NB4 (cell line): Measurements from ENCODE around the gene RIIAD1.

Source experiments
- CTCF ChIP-seq: IDR thresholded peaks from one replicate; pipeline ENCODE4 v1.5.1; 2012; ENCODE audit warnings: low read depth, low read length
- POLR2A ChIP-seq: IDR thresholded peaks from 2 replicates; pipeline ENCODE4 v1.6.1; 2011; ENCODE audit warnings: mild to moderate bottlenecking; ENCODE audit not compliant: insufficient read length; ENCODE audit errors: extremely low read depth
- TF ChIP-seq, protein P1 (sequence below): IDR thresholded peaks from 2 replicates; pipeline ENCODE4 v1.6.1; 2011; ENCODE audit warnings: low read depth, low read length

DNA sequence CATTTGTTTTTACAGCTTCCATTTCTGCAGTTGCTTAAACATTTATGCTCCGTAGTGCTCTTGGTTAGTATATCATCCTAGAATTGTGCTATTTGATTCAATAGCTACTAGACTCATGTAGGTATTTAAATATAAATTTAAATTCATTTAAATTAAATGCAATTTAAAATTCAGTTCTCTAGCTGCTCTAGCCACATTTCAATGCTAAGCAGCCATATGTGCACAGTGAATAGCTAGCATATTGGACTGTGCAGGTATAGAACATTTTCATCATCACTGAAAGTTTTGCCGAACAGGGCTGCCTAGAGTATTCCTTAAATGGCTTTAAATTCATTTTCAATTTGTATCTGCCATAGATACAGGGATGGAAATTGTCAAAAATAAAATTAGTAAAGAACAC lies 37.2 kb upstream of the RIIAD1 start:
- TF ChIP-seq CTCF (no peak), POLR2A (no peak)
- TF ChIP-seq, protein P1, sequence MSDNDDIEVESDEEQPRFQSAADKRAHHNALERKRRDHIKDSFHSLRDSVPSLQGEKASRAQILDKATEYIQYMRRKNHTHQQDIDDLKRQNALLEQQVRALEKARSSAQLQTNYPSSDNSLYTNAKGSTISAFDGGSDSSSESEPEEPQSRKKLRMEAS = no peak
